GM18502 (cell line): ENCODE measurements around the gene PLSCR5.

ENCODE experiments used
- ATAC-seq: cut with Tn5 transposase; IDR thresholded peaks from one replicate; pipeline ENCODE4 v1.9.1; 2021; ENCODE audit warnings: mild to moderate bottlenecking; ENCODE audit not compliant: unreplicated experiment, poor library complexity

PLSCR5 gene, protein sequence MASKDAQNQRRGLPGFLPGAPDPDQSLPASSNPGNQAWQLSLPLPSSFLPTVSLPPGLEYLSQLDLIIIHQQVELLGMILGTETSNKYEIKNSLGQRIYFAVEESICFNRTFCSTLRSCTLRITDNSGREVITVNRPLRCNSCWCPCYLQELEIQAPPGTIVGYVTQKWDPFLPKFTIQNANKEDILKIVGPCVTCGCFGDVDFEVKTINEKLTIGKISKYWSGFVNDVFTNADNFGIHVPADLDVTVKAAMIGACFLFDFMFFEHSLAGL

DNA sequence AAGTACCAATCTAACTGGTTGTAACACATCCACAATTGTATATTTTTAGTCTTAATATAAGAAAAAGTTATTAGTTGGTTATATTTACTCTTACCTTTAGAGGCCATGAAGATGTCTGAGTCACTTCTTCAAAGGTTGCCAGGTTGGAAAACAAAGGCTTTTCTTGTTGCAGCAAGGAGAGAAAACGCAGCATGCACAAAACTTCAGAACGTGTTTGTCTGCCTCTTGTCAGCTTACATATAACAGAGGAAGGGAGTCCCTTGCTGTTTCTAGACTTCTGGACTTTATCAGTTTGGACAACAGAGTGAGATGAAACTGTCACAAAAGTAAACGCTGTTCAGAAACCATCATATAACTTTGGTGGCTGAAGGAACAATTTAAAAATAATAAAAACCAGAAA, at the start of gene PLSCR5:
Gene PLSCR5 (minus strand): TSS at position 241 of the 400 bp plus-strand sequence. CDS start 134 bp downstream, at position 107.
- ATAC-seq, result no peak

- no peak for ATAC-seq
Measured at GRCh38 chr3:146653978-146654377, 48.8 kb upstream of the PLSCR5 start.

DNA sequence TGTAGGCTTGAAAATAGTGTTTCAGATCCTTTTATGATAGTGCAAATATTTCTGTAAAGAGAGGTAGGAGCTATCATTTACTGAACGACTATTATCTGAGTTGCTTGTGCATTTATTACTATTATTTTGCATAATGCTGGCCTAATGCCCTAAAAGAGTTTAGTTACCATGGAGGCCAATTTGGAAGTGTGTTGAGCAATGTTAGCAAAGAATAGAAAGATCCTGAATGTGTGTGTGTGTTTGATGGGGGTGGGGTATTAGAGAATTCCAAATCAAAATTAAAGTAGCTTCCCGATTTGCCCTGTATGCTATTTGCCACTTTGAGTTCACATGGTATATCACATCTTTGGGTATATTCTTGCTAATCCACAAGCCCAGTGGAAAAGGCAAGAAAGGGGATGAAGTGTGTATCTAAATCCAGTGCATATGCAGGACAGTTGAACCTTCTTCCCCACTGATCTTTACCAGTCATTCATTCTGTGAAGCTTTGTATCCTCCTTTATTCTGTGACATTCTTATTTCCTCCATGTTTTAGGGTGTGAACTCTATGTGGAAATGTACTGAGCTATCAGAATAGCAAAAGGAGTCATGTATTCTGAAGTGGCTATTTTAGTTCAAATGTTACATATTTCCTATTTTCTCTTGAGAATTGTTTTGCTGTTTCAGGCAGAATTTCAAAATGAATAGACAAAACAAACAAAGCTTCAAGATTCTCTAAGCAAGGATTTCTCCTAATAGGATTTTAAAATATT, 45.7 kb upstream of the PLSCR5 start:
- no peak for ATAC-seq

- no peak for ATAC-seq
Measured at GRCh38 chr3:146646261-146646660, 41.1 kb upstream of the PLSCR5 start.

- peak; percentile 86 for ATAC-seq
Measured at GRCh38 chr3:146640955-146641867, 36.1 kb upstream of the PLSCR5 start.

GRCh38 chr3:146640361-146640760, 35.2 kb upstream of the PLSCR5 start:
- no peak for ATAC-seq

- no peak for ATAC-seq
Measured at GRCh38 chr3:146638718-146639117, 33.6 kb upstream of the PLSCR5 start.

- ATAC-seq, result no peak
Measured at GRCh38 chr3:146637871-146638270, 32.7 kb upstream of the PLSCR5 start.

DNA sequence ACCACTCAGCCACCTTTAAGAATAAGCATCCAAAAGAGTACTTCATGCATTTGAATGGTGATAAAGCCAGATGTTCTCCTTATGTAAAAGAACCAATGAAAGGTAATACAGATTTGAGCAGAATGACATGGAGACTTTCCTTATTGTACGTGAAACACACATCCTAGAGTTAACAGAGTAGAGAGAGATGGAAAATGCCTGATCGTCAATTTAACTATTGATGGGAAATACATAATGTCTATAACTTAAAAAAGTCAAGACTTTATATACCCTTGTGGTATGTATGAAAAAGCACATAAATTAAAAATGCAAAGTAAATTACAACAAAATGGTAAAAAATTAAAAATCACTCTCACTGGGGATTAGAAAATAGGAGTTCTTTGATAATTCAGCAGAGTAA, 31.7 kb upstream of the PLSCR5 start:
- no peak for ATAC-seq

DNA sequence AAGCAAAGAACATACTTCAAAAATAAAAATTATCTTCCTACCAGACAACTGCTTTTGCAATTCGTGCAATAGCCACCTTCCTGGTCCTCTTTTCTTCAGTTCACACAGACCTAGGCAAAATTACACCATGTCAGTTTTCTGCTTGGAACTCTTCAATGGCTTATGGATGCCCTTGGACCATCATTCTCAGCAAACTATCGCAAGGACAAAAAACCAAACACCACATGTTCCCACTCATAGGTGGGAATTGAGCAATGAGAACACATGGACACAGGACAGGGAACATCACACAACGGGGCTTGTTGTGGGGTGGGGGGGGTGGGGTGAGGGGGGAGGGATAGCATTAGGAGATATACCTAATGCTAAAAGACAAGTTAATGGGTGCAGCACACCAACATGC, 29.2 kb upstream of the PLSCR5 start:
- ATAC-seq, result no peak

DNA sequence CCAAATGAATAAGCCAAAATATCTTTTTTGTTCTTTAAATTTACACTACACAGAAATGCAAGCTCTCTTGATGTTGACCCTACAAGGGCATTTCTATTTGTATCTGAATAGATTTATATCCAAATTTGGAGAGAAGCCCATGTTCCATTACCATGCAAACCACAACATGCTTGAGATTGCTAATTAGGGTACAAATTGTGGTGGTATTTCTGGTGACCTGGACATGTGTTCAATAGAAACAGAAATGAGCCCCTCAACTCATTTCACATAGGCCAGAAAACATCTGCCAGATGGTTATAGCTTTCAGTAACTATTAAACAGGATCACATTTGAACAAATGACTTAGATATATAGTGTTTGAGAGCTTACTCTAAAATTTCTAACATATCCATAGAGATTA, 23.5 kb upstream of the PLSCR5 start:
- ATAC-seq, result no peak

GRCh38 chr3:146626403-146627122, 21.4 kb upstream of the PLSCR5 start:
- no peak for ATAC-seq

DNA sequence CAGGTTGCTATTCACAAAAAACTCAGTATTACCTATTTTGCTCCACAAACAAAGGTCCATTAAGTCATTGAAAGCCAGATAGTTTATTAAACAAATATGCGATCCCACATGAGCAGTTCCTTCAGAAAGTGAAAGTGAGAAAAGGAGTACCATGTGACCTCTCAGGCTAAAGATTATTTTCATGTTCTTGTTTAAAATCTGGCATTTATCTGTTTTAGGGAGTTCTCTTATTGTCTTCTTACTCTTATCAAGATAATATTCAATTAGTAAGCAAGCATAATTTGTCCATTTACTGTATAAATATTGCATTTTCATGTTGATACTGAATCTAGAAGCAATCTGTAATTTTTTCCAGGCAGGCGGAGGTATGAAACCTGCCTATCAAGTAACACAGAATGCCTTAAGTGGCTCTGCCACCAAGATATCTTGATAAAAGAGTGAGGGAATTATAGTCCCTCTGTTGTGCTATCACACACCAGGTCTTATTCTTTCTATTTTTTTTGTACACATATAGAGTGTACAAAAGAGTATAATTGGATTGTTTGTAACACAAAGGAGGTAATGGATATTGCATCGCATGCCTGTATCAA, 20.1 kb upstream of the PLSCR5 start:
- ATAC-seq, result peak; percentile 86

GRCh38 chr3:146621723-146622122, 16.6 kb upstream of the PLSCR5 start:
- no peak for ATAC-seq

DNA sequence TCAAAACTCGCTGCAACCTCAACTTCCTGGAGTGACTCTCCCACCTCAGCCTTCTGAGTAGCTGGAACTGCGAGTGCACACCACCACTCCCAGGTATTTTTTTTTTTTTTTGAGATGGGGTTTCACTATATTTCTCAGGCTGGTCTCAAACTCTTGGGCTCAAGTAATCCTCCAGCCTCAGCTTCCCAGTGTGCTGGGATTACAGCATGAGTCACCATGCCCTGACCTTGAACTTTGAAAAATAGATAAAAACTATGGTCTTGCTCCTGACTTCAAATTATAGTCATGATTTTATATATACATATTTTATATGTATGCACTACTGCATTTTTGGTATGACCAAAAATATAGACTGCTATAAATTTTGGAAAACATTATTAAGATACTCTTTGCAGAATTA, 6.9 kb upstream of the PLSCR5 start:
- ATAC-seq, result no peak

DNA sequence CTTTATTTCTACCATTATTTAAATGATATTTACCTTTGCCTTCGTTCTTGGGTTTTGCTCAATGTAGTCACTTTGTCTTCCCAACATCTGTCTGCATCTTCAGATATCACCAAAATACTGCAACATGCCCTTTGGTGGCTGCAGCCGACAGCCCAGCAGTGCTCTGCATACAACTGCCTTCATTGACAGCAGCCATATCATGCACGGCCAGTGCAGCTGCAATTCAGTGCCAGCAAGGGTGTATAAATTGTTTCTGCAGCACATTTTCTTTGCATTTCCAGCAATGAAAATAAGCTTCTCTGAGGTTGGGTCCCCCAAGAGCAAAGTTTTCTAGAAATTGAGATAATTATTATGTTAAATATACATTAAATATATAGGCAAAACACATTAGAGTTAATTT, 6.0 kb upstream of the PLSCR5 start:
- no peak for ATAC-seq

DNA sequence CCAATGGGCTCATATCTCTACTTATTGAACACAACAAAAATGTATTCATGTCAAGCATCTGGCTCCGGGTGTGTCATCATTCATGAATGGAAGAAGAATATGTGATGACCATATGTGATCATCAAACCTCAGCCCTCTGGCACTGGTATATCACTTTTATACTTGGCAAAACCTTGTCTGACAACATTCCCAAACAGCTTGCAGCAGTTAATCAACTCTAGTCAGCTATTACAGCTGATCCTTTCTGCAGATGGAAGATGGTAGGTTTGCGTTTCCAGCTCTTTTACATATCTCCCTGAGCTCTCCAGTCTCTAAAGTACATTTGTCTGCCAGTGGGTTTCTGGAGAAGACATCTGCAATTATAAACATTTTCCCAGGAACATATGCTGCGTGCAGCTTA, 6.6 kb downstream of the PLSCR5 start:
- ATAC-seq, result no peak

DNA sequence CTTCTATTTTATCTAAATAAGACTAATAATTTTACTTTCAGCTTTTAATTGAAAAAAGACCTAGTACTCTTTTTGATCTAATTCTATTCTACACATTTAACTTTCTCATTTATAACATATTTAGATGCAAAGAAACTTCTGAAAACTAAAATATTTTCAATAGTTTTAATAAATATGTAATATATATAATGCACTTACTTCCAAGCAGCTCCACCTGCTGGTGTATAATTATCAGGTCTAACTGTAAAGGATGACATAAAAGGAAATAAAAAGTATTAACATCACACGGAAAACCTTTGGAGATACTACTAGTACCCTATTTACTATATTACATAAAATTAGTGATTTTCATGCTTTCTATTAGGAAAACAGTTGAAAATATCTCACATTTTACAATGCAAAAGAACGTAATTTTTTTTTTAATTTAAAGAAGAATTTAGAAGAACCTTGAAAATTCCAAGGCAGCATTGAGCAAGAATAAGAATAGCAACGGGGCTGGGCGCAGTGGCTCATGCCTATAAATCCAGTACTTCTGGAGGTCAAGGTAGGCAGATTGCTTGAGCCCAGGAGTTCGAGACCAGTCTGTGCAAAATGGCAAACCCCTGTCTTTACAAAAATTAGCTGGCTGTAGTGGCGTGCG, 10.2 kb downstream of the PLSCR5 start:
- ATAC-seq, result no peak

- ATAC-seq, result no peak
Measured at GRCh38 chr3:146593776-146594175, 11.4 kb downstream of the PLSCR5 start.
